Inflammatory macrophage treated with lipopolysaccharide for 1 hour (primary cell): ENCODE data around the gene C5AR1.
"Not testable (repeated sequence)": the region's sequence is repeated elsewhere in the genome, so short reads cannot be mapped to it uniquely, and the experiment has no call there.

ENCODE experiments used
- DNase-seq, 2 donors: peaks; one replicate each; pipeline ENCODE4 v3.0.0-alpha.2; 2020 to 2022

The C5AR1 gene

GRCh38 chr19:47284324-47284899 is 25.2 kb upstream of the C5AR1 start:
- peak; percentile 33 to 92 for DNase-seq

- peak; percentile 70 to 98 for DNase-seq
Observed at GRCh38 chr19:47296036-47296435, 13.6 kb upstream of the C5AR1 start.

GRCh38 chr19:47300867-47301266 is 8.8 kb upstream of the C5AR1 start:
- not testable (repeated sequence) for DNase-seq

- DNase-seq: peak; percentile 77 to 78
Observed at GRCh38 chr19:47302249-47302648, 7.4 kb upstream of the C5AR1 start.

GRCh38 chr19:47303966-47304365 is 5.7 kb upstream of the C5AR1 start:
- no peak for DNase-seq

GRCh38 chr19:47305309-47305751 is 4.3 kb upstream of the C5AR1 start:
- peak; percentile 89 for DNase-seq

GRCh38 chr19:47306303-47306702 is 3.4 kb upstream of the C5AR1 start:
- no peak for DNase-seq

- no peak for DNase-seq
Observed at GRCh38 chr19:47309038-47309437, 623 bp upstream of the C5AR1 start.

GRCh38 chr19:47310323-47310722 is 662 bp downstream of the C5AR1 start:
- DNase-seq: no peak

- peak; percentile 81 to 83 for DNase-seq
Observed at GRCh38 chr19:47310819-47311218, 1.2 kb downstream of the C5AR1 start.

GRCh38 chr19:47312366-47313006 is 2.8 kb downstream of the C5AR1 start:
- no peak for DNase-seq

GRCh38 chr19:47313754-47314295 is 4.2 kb downstream of the C5AR1 start:
- no peak for DNase-seq

- DNase-seq: peak; percentile 96 to 99
Observed at GRCh38 chr19:47315125-47315821, 5.6 kb downstream of the C5AR1 start.

GRCh38 chr19:47316513-47316912 is 6.9 kb downstream of the C5AR1 start:
- no peak for DNase-seq

GRCh38 chr19:47319923-47320871 is 10.5 kb downstream of the C5AR1 start:
- no peak for DNase-seq

- DNase-seq: peak in 1 of 2 donors; percentile 70
Observed at GRCh38 chr19:47321630-47322029, 12.0 kb downstream of the C5AR1 start.

- DNase-seq: peak; percentile 81 to 96
Observed at GRCh38 chr19:47322058-47322457, 12.4 kb downstream of the C5AR1 start.

- DNase-seq: no peak
Observed at GRCh38 chr19:47323409-47323808, 13.7 kb downstream of the C5AR1 start.

GRCh38 chr19:47323872-47324271 is 14.2 kb downstream of the C5AR1 start:
- no peak for DNase-seq

- peak; percentile 85 to 94 for DNase-seq
Observed at GRCh38 chr19:47324502-47324901, 14.8 kb downstream of the C5AR1 start.

GRCh38 chr19:47330466-47330869 is 20.8 kb downstream of the C5AR1 start:
- peak; percentile 62 to 67 for DNase-seq

GRCh38 chr19:47331490-47331889 is 21.8 kb downstream of the C5AR1 start:
- no peak for DNase-seq
